ENCODE measurements around the gene CST7.
A peak's percentile ranks its signal among the peaks of the same experiment; 100 is the strongest.

CST7 gene

DNA sequence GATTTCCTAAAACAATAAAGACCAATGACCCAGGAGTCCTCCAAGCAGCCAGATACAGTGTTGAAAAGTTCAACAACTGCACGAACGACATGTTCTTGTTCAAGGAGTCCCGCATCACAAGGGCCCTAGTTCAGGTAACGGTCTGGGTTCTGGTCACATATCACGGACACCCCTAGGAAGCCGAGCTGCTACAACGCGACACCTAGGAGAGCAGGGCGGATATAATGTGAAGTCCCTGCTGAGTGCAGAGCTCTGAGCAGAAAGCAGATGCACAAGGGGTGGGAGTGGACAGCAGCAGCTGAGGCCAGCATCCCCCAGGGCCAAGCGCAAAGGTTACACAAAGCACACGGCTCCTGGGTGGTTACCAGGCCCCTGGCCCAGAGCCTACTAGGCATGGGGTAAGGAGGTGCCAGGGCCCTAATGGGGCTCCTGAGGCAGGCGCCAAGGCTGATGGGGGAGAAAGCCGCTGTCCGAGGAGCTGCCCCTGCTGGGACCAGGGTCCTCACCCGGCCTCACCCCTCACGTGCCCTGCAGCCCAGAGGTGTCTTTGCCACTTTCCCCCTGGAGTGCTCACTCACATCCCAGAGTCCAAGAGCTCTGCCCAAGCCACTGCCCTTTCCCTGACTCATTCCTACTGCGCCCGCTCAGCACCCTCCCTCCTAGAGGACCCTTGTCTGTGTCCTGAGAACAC, 8.4 kb downstream of the CST7 start:
- peak in 7 of 42 donors; percentile 5 to 34 (median 9) for DNase-seq
- intact Hi-C loops (cut with DNase I): no loop called here

DNA sequence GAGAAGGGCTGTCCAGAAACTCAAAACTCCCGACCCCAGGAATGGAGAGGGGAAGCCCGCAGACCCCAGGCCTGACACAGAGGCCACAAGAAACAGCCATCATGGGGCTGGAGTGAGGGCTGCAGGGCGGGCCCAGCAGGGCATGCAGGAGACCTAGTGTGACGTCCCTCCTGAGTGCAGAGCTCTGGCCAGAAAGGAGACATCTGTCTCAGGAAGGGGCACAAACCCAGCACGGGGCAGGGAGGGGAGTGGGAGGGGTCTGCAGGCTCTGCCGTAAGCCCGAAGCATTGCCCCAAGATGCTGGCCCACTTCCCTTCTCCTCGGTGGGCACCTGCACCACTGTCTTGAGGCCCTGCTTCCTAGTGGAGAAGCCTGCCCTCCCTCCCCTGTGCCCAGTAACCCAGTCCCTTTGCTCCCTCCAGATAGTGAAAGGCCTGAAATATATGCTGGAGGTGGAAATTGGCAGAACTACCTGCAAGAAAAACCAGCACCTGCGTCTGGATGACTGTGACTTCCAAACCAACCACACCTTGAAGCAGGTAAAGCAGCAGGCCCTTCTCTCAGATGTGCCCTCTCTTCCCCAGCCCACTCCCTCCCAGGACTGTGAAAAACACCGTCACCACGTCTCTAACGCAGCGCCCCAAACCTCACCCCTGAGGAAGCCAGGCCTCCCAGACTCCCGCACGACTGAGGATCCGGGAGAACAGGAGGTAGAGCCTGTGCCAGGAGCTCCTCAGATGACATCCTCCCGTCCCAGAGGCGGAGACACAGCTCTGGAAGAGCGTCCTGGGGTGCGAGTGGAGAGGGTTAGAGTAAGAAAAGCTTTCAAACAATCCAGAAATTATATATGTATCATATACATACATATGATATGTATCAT, 9.7 kb downstream of the CST7 start:
- peak in 8 of 42 donors; percentile 4 to 39 (median 10) for DNase-seq
- intact Hi-C loops (cut with DNase I): no loop called here

DNA sequence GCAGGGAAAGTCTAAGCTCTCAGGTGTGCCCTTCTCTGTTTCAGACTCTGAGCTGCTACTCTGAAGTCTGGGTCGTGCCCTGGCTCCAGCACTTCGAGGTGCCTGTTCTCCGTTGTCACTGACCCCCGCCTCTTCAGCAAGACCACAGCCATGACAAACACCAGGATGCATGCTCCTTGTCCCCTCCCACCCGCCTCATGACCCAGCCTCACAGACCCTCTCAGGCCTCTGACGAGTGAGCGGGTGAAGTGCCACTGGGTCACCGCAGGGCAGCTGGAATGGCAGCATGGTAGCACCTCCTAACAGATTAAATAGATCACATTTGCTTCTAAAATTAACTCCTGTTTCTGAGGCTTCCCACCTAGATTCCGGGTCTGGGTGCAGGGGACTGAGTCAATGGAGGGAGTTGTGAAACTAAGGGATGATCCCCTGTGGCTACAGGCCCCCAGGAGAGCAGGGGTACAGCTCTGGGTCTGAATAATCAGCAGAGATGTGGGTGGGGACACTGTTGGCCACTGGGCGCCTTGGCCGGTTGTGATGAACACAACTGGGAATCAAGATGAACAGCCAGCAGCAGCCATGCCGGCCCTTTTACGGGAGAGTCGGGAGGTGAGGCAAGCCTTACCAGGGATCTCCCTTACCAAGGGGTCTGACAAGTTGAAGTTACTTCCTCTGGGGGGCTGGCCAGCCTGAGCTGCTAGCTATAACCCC, 10.7 kb downstream of the CST7 start:
- DNase-seq: peak in 6 of 42 donors; percentile 7 to 36 (median 22)
- intact Hi-C loops (cut with DNase I): no loop called here

DNA sequence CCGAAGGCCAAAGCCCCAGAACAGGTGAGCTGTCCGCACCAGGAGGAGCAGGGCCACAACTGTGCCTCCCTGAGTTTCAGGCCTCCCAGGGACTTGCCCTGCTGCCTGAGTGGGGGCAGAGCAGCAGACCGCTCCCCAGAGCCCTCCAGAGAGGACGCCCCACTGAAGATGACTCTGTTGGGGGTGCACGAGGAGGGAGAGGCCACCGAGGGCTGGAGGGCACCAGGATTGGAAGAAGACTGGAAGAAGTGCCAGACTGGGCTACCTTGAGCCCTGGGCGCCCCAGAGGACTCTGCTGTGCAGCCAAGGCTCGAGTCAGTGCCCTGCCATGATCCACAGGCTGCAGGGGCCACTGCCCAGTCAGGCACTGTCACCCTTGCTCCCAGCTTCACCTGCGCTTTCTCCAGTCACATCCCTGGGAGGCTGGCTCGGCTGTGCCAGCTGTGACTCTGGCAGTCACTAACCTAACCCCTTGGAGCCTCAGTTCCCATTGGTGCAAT, 11.3 kb downstream of the CST7 start:
- peak in 4 of 42 donors; percentile 7 to 37 (median 18) for DNase-seq
- intact Hi-C loops (cut with DNase I): no loop called here

DNA sequence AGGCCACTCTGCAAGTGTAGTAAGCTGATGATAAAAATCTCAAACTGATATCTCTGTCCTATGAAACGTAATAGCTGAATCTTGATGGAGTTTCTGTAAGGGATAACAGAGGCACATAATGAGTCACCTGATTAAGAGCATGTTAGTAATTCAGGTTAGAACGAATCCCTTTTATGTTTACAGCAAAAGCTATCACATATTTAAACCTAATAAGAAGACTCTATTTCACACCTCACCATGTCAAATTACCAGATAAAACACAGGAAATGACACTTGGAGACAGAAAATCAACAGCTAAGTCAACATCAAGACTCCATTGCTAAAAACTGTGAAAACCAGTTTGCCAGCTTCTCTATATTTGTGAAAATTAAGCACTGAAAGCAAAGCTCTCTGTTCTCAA, 11.8 kb downstream of the CST7 start:
- intact Hi-C loops (cut with DNase I): no loop called here
- no peak for DNase-seq

DNA sequence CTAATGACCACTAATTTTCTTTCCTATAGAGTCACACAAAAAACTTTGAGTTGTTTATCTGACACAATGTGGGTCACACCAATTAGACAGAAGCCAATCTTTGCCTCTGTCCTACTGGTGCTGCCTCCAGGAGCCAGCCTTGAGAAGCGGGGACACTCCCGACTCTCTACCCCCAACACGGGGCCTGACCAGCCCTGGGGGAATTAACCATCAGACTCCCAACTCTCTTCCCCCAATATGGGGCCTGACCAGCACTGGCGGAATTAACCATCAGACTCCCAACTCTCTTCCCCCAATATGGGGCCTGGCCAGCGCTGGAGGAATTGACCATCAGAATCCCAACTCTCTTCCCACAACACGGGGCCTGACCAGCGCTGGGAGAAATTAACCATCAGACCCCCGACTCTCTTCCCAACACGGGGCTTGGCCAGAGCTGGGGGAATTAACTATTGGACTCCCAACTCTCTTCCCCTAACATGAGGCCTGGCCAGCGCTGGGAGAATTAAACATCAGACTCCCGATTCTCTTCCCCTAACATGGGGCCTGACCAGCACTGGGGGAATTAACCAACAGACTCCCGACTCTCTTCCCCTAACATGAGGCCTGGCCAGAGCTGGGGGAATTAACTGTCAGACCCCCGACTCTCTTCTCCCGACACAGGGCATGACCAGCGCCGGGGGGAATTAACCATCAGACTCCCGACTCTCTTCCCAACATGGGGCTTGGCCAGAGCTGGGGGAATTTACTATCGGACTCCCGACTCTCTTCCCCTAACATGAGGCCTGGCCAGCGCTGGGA, 12.5 kb downstream of the CST7 start:
- intact Hi-C loops (cut with DNase I): no loop called here
- peak in 1 of 42 donors; percentile 18 for DNase-seq

DNA sequence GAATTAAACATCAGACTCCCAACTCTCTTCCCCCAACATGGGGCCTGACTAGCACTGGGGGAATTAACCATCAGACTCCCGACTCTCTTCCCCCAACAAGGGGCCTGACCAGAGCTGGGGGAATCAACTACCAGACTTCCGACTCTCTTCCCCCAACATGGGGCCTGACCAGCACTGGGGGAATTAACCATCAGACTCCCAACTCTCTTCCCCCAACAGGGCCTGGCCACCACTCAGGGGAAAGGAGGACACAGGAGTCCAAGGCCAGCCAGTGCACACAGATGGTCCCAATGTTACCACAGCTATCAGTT, 13.1 kb downstream of the CST7 start:
- DNase-seq: peak in 1 of 42 donors; percentile 1
- intact Hi-C loops (cut with DNase I): no loop called here

DNA sequence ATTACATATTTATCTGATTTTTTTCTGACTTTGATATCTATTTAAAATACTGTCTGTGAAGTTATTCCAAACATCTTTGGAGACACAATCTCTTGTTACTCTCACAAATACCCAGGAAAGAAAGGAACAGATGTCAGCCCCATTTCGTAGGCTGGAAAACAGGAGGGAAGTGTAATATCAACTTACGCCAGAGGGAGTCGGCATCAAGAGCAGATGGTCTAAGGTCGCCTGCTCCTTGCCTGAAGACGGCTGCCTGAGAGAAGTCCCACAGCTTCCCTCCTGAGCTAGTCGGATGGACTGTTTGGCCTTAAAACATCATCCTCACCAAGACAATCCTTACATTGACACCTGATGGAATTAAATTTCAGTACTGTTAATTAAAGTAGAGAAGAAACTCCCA, 13.4 kb downstream of the CST7 start:
- intact Hi-C loops (cut with DNase I): no loop called here
- DNase-seq: no peak

DNA sequence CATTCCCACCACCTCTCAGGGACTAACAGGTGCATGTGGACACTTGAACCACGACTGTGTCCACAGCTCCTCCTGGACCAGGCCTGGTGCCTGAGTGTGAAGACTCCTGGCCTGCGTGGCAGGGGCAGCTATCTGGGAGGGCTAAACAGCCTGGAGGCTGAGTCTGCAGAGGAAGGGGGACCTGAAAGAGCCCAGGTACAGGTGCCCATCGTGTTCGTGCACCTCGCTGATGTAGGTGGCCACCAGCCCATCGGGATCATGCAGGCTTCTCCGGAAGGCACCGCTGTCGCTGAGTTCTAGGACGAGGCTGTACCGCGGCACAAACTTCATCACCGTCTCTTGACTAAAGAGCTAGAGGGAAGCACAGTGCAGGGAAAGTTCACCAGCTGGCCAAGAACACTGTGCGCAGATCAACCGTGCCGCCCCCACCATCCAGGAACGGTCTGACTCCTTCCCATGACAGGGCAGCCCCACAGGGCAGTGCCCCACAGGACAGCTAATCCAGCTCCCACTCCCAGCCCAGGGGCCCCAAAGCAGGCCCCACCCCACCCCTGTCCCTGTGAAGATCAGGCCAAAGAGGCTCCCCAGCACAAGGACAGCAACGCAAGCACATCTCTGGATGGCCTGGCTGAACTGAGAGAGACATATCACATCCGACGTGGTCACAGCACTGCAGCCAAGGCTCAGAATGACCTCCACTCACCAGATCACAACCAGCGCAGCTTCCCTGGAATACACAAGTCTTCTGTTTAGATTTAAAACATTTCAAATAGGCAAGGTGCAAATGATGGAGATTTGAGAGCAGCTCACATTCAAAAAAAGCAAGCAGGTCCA, 14.8 kb downstream of the CST7 start:
- intact Hi-C loops (cut with DNase I): no loop called here
- peak in 3 of 42 donors; percentile 1 to 31 (median 27) for DNase-seq

DNA sequence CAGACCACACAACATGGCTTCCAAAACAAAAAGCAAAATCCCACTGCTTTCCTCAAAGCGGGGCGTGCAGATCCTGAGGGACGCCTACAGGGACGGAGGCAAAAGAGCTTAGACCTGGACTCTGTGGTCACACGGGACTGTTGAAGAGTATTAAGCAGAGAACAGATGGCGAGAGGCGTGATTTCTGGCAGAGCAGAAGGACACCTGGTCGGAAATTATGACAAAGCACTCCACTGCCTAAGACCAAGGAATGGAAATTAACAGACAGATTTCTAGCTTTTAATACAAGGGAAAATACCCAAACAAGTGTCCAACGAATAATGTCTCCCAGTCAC, 15.4 kb downstream of the CST7 start:
- DNase-seq: peak in 1 of 42 donors; percentile 37
- intact Hi-C loops (cut with DNase I): no loop called here

DNA sequence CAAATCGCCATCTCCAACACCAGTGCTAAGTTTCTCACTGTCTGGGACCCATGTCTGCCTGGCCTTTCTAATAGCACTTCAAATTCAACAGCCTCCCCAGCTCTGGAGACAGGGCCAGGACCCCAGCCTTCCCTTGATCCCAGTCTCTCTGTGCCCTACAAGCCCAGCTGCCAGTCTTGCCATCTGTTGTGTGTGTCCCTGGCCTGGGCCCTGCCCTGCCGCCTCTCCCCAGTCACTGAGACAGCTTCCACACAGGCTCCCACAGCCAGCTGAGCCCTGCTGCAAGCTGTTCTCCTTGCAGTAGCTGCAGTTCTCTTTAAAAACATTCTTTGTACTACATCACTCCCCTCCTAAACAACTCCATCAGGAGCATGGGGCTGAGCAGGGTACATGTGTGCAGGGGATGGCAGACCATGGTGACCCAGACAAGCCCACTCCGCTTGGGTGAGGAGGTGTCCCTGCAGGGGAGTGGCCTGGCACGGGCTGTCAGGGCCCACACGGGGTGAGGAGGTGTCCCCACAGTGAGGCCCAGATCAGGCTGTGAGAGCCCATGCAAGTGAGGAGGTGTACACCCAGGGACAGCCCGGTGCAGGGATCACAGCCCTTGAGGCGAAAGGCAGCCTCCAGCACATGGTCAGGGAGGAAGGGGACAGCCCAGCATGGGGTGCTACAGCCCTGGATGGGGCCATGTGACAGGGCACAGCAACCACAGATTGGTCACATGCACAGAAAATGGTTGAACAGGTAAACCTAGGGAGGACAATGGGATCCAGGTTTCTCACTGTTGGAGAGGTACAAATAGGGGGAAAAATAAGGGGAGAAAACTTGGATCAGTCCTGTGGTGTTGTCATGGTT, 16.2 kb downstream of the CST7 start:
- peak in 7 of 42 donors; percentile 3 to 35 (median 14) for DNase-seq
- intact Hi-C loops (cut with DNase I): no loop called here

DNA sequence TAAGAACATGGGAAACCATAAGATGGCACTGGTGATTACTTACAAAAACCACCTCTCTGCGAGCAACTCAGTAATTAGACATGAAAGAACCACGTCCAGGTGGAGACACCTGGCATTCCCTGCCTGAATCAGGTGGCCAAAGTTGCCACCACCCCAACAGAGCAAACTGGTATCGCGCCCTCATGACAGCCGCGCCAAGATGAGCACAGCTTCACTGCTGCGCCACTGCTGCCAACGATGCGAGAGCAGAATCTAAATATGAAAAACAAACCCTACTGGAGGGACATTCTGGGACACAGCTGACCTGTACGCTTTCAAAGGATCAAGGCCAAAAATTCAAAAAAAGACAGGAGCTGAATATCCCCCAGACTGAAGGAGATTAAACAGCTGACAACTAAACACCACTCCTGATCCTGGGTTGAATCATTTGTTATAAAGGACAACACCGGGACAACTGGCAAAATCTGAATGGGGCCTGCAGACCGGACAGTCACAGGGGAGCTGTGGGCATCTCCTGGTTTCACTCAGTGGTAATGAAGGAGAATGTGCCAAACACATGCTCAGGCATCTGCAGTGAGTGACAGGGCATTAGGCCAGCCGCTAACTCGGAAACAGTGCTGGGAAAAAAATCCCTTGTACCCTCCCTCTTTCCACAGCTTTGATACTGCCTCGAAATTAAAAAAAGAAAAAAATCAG, 17.4 kb downstream of the CST7 start:
- intact Hi-C loops (cut with DNase I): no loop called here
- peak in 7 of 42 donors; percentile 4 to 38 (median 14) for DNase-seq

DNA sequence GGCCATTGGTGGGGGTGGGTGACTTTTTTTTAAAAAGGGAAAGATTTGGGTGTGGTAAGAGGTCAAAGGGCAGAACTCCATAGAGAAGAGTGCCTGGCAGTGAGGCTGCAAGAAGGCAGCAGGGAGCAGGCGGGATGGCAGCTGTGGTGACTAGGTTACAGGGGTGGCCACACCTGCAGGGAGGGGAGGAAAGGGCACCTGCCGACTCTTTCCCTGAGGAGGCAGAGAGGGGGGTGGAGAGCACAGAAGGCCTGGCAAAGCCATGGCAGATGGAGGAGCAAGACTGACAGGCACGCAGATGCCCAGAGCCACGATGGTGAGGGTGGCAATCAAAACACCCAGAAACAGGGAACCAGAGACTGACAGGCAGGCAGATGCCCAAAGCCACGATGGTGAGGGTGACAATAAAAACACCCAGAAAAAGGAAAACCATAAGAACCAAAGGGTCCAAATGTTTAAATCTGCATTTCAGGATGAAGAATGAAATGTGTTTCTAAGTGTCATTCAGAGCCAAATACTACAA, 19.3 kb downstream of the CST7 start:
- intact Hi-C loops (cut with DNase I): no loop called here
- DNase-seq: peak in 4 of 42 donors; percentile 0 to 17 (median 12)

DNA sequence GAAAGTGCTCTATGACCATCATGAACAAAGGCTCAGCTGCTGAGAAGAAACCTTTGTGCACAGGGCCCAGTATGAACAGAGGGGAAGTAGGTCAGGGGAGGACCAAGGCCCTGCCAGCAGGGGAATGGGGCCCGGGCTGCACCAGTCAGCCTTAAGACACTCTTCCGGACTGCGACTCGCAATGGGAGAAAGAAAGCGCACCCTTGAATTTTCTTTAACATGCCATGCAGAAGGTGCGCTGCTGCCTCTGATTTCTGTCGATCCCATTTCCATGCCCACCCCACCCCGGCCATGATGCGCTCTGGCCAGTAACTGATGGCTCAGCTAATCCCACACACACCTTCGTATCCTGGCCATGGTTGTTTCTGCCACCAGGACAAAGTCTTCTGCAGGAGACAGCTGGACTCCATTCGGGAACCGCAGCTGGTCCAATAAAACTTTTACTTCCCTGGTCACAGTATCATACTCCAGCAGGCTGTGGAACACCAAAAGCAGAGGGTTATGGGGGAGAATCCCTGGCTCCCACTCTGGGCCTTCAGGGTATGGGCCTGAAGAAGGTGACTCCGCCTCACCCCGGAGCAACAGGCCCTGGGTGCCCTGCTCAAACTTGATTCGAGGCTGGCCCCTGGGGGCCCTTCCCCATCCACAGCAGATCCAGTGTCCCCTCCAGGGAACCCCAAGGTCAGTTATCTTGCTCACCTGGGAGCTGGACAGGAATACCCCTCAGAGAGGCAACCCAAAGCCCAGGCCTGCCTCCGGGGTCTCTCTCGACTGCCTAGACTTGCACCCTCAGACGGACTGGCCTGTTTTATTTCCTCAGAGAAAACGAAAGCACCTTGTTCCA, 20.3 kb downstream of the CST7 start:
- intact Hi-C loops (cut with DNase I): no loop called here
- DNase-seq: peak in 16 of 42 donors; percentile 2 to 49 (median 20)

DNA sequence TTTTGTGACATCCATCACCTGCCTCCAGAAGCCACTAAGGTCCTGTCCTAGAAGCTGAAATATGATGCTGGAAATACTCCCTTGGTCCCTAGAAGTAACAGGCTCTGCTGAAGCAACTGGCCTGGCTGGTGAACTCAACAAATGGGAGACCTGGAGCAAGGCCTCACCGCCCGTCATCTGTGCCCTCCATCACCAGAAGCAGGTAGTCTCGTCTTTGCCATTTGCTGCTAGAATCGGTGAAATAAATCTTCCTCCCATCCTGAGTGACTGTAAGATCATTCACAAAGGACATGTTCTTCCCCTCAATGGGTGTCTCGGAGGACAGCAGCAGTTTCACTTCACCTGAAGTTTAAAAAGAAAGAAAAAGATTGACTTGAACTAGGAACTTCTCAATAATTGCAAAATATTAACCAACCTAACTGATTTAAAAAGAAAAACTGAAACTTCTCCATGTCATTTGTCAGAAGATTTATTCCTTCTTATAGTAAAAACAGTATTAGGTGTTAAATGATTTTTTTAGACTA, 21.0 kb downstream of the CST7 start:
- intact Hi-C loops (cut with DNase I): no loop called here
- DNase-seq: peak in 11 of 42 donors; percentile 4 to 34 (median 12)
